Stimulated activated CD8-positive, alpha-beta memory T cell treated with anti-CD3 and anti-CD28 coated beads, Interleukin-4, amount 100 ng/mL, for 48 hours (primary cell): ENCODE data around the gene CAMK1D.
"Not testable (repeated sequence)": the region's sequence is repeated elsewhere in the genome, so short reads cannot be mapped to it uniquely, and the experiment has no call there.

Source experiments
- DNase-seq: peaks from one replicate; pipeline ENCODE4 v3.0.0-alpha.2; 2020

CAMK1D gene

GRCh38 chr10:12730809-12731519, 381.6 kb downstream of the CAMK1D start:
- no peak for DNase-seq

- no peak for DNase-seq
Observed at GRCh38 chr10:12733271-12733670, 383.9 kb downstream of the CAMK1D start.

- DNase-seq, result no peak
Observed at GRCh38 chr10:12735843-12736462, 386.6 kb downstream of the CAMK1D start.

GRCh38 chr10:12740813-12741212, 391.5 kb downstream of the CAMK1D start:
- no peak for DNase-seq

GRCh38 chr10:12741360-12741804, 392.0 kb downstream of the CAMK1D start:
- DNase-seq, result no peak

GRCh38 chr10:12742771-12743170, 393.4 kb downstream of the CAMK1D start:
- no peak for DNase-seq

- DNase-seq, result not testable (repeated sequence)
Observed at GRCh38 chr10:12743466-12743865, 394.1 kb downstream of the CAMK1D start.

- DNase-seq, result no peak
Observed at GRCh38 chr10:12743941-12744340, 394.6 kb downstream of the CAMK1D start.

GRCh38 chr10:12748186-12748585, 398.8 kb downstream of the CAMK1D start:
- DNase-seq, result no peak

GRCh38 chr10:12749760-12750478, 400.6 kb downstream of the CAMK1D start:
- DNase-seq, result no peak

- DNase-seq, result no peak
Observed at GRCh38 chr10:12750526-12751201, 401.3 kb downstream of the CAMK1D start.

GRCh38 chr10:12755075-12755474, 405.7 kb downstream of the CAMK1D start:
- no peak for DNase-seq

GRCh38 chr10:12757351-12757750, 408.0 kb downstream of the CAMK1D start:
- DNase-seq, result no peak

- DNase-seq, result no peak
Observed at GRCh38 chr10:12758271-12758670, 408.9 kb downstream of the CAMK1D start.

- no peak for DNase-seq
Observed at GRCh38 chr10:12766223-12766622, 416.9 kb downstream of the CAMK1D start.

GRCh38 chr10:12768156-12769100, 419.1 kb downstream of the CAMK1D start:
- DNase-seq, result no peak

- DNase-seq, result no peak
Observed at GRCh38 chr10:12769323-12770044, 420.1 kb downstream of the CAMK1D start.

GRCh38 chr10:12771981-12772760, 422.8 kb downstream of the CAMK1D start:
- DNase-seq, result no peak

GRCh38 chr10:12772797-12773587, 423.6 kb downstream of the CAMK1D start:
- DNase-seq, result no peak
